SK-N-SH (cell line): ENCODE measurements around the gene TPCN2. TPM values are rescaled to one million over a fixed set of nuclear protein-coding genes. Genes with fewer than 3 reads are reported as not detected.

Source experiments
- CTCF ChIA-PET: fragments of 300-600, 350-600 bp; formaldehyde crosslinking; extraction: SDS; loops from one replicate; lab custom pipeline; 2021; lab: Yijun Ruan, JAX
- POLR2A ChIA-PET: fragments of 350-600 bp; sonication (Branson Sonifier 250); formaldehyde crosslinking; extraction: SDS; loops from one replicate; lab custom pipeline; 2020; ENCODE audit warnings: antibody characterized with exemption, inconsistent platforms; lab: Yijun Ruan, JAX
- DNase-seq: peaks from one replicate; pipeline ENCODE4 v3.0.0; 2012
- H2AFZ ChIP-seq: fragments of 200-600 bp; sonication (generic); 2 replicates; pipeline ENCODE4 v1.8.1; 2016; ENCODE audit warnings: antibody characterized with exemption, mild to moderate bottlenecking, low read depth
- H3F3A ChIP-seq: fragments of 200-600 bp; sonication (generic); replicated peaks from 2 replicates; pipeline ENCODE3; 2016; ENCODE audit warnings: antibody characterized with exemption, mild to moderate bottlenecking; ENCODE audit not compliant: insufficient read depth
- H3K27ac ChIP-seq, 2 experiments: fragments of 200-500 bp in 1 of 2; fragments of 200-600 bp in 1 of 2; sonication (Bioruptor generic) in 1 of 2; sonication (generic), shearing (Covaris generic) in 1 of 2; 2 replicates each; pipeline versions ENCODE4 v1.5.1 to v1.6.1; 2014 to 2016; ENCODE audit warnings: low read depth in 2 of 2, inconsistent platforms in 1 of 2, low read length in 1 of 2, mild to moderate bottlenecking in 1 of 2, mixed read lengths in 1 of 2
- H3K27me3 ChIP-seq: fragments of 200-600 bp; sonication (generic), shearing (Covaris generic); 2 replicates; pipeline ENCODE4 v1.6.1; 2016; ENCODE audit warnings: mixed run types; ENCODE audit not compliant: insufficient read depth
- H3K36me3 ChIP-seq, 2 experiments: fragments of 200-500 bp in 1 of 2; fragments of 200-600 bp in 1 of 2; sonication (Bioruptor generic) in 1 of 2; sonication (generic) in 1 of 2; replicated peaks in 1 of 2; 2 replicates each; pipeline versions ENCODE3 to v1.5.1; 2014 to 2016; ENCODE audit warnings: low read length in 1 of 2, mild to moderate bottlenecking in 1 of 2; ENCODE audit not compliant: insufficient read depth in 2 of 2, control insufficient read depth in 1 of 2
- H3K4me1 ChIP-seq, 2 experiments: fragments of 200-500 bp in 1 of 2; fragments of 200-600 bp in 1 of 2; sonication (Bioruptor generic) in 1 of 2; sonication (generic), shearing (Covaris generic) in 1 of 2; 2 replicates each; pipeline versions ENCODE4 v1.5.1 to v1.6.1; 2014 to 2016; ENCODE audit warnings: low read depth in 1 of 2, low read length in 1 of 2, mixed run types in 1 of 2; ENCODE audit not compliant: insufficient read depth in 2 of 2, control insufficient read depth in 1 of 2
- H3K4me2 ChIP-seq: fragments of 200-600 bp; sonication (generic), shearing (Covaris generic); 2 replicates; pipeline ENCODE4 v1.6.1; 2017; ENCODE audit warnings: mixed run types
- H3K4me3 ChIP-seq, 2 experiments: fragments of 200-500 bp in 1 of 2; fragments of 200-600 bp in 1 of 2; sonication (Bioruptor generic) in 1 of 2; sonication (generic), shearing (Covaris generic) in 1 of 2; 2 replicates each; pipeline versions ENCODE4 v1.5.1 to v1.8.1; 2014 to 2016; ENCODE audit warnings: low read depth in 2 of 2, inconsistent platforms in 1 of 2, low read length in 1 of 2, mild to moderate bottlenecking in 1 of 2, mixed read lengths in 1 of 2, moderate library complexity in 1 of 2
- H3K79me2 ChIP-seq: fragments of 200-600 bp; sonication (generic); 2 replicates; pipeline ENCODE4 v1.8.1; 2017; ENCODE audit warnings: mild to moderate bottlenecking; ENCODE audit not compliant: insufficient read depth
- H3K9ac ChIP-seq: fragments of 200-600 bp; sonication (generic); 2 replicates; pipeline ENCODE4 v1.6.1; 2017; ENCODE audit warnings: mixed run types
- H3K9me2 ChIP-seq: fragments of 200-600 bp; sonication (generic); 2 replicates; pipeline ENCODE4 v1.6.1; 2017; ENCODE audit warnings: mixed run types
- H3K9me3 ChIP-seq: fragments of 200-600 bp; sonication (generic); 2 replicates; pipeline ENCODE4 v1.6.1; 2017; ENCODE audit warnings: mixed run types, mild to moderate bottlenecking, moderate library complexity
- H4K20me1 ChIP-seq: fragments of 200-600 bp; sonication (generic); 2 replicates; pipeline ENCODE4 v1.6.1; 2017; ENCODE audit warnings: mild to moderate bottlenecking, mixed run types; ENCODE audit not compliant: insufficient read depth
- CHD2 ChIP-seq: fragments of 150-350 bp; IDR thresholded peaks from 2 replicates; pipeline ENCODE4 v1.6.1; 2018; ENCODE audit warnings: low read length; ENCODE audit not compliant: partially characterized antibody
- ELF1 ChIP-seq: IDR thresholded peaks from 2 replicates; pipeline ENCODE4 v1.4.0; 2012
- EP300 ChIP-seq, 2 experiments: IDR thresholded peaks; 2 replicates each; pipeline versions ENCODE4 v1.4.0 to v1.6.1; 2012; ENCODE audit warnings: borderline replicate concordance in 1 of 2, low read depth in 1 of 2, low read length in 1 of 2
- FOXM1 ChIP-seq: IDR thresholded peaks from 2 replicates; pipeline ENCODE4 v1.4.0; 2012; ENCODE audit warnings: low read depth, mild to moderate bottlenecking
- GABPA ChIP-seq: IDR thresholded peaks from 2 replicates; pipeline ENCODE4 v1.4.0; 2012; ENCODE audit warnings: low read depth, mild to moderate bottlenecking
- MAX ChIP-seq: IDR thresholded peaks from 2 replicates; pipeline ENCODE4 v1.4.0; 2012; ENCODE audit warnings: low read depth
- MXI1 ChIP-seq: IDR thresholded peaks from 2 replicates; pipeline ENCODE4 v1.6.1; 2012; ENCODE audit warnings: mild to moderate bottlenecking, low read depth, low read length, improper control_type of control experiment
- PBX3 ChIP-seq: IDR thresholded peaks from 2 replicates; pipeline ENCODE4; 2012
- RCOR1 ChIP-seq: fragments of 150-350 bp; IDR thresholded peaks from 2 replicates; pipeline ENCODE4 v1.6.1; 2017; ENCODE audit warnings: antibody characterized with exemption, low read length
- RFX5 ChIP-seq: IDR thresholded peaks from 2 replicates; pipeline ENCODE4 v1.6.1; 2012; ENCODE audit warnings: mild to moderate bottlenecking, improper control_type of control experiment, low read length
- SIN3A ChIP-seq: IDR thresholded peaks from 2 replicates; pipeline ENCODE4 v1.6.1; 2012; ENCODE audit warnings: low read depth, mild to moderate bottlenecking, low read length, moderate library complexity, borderline replicate concordance
- TAF1 ChIP-seq: IDR thresholded peaks from 2 replicates; pipeline ENCODE4 v1.6.1; 2012; ENCODE audit warnings: low read depth, mild to moderate bottlenecking, low read length, moderate library complexity, borderline replicate concordance
- TCF12 ChIP-seq: IDR thresholded peaks from 2 replicates; pipeline ENCODE4 v1.4.0; 2012
- TEAD4 ChIP-seq: IDR thresholded peaks from 2 replicates; pipeline ENCODE4 v1.4.0; 2012; ENCODE audit warnings: mild to moderate bottlenecking, borderline replicate concordance; ENCODE audit not compliant: insufficient read depth
- USF1 ChIP-seq: IDR thresholded peaks from 2 replicates; pipeline ENCODE4 v1.4.0; 2012; ENCODE audit warnings: low read depth, borderline replicate concordance
- USF2 ChIP-seq: fragments of 150-350 bp; IDR thresholded peaks from 2 replicates; pipeline ENCODE4 v1.6.1; 2017; ENCODE audit warnings: antibody characterized with exemption, low read length, low read depth, borderline replicate concordance
- YY1 ChIP-seq: IDR thresholded peaks from 2 replicates; pipeline ENCODE4 v1.4.0; 2012; ENCODE audit warnings: low read depth, mild to moderate bottlenecking
- ZBTB33 ChIP-seq: IDR thresholded peaks from 2 replicates; pipeline ENCODE4 v1.4.0; 2012; ENCODE audit warnings: low read depth, borderline replicate concordance
- WGBS: methylation state at CpG from one replicate; pipeline ENCODE4 v1.1.6; 2017; ENCODE audit warnings: low lambda C conversion rate; 5-methylcytosine and 5-hydroxymethylcytosine counted together
- polyA plus RNA-seq, 3 experiments: library from polyadenylated mRNA; depleted of rRNA; stranded (reverse); fragments of >200 nt; gene quantifications; 2 replicates each; pipeline ENCODE4 v1.2.3, GENCODE V29; 2012

TPCN2 gene
- polyA plus RNA-seq, 1 of the 3 experiments (the other 2 are of a cell fraction): 8.7 TPM

GRCh38 chr11:69167916-69168691 is 119.4 kb downstream of the TPCN2 start:
- H3K36me3 ChIP-seq: peaks cover 0 to 3% of the 10 kb centered on the region in 2 experiments
- H3K9me3 ChIP-seq: peaks cover 9% of the 10 kb centered on the region; the same call in 1 of the 2 replicates
- TF ChIP-seq MXI1 (no peak), ELF1 (no peak), GABPA (no peak), SIN3A (no peak), ZBTB33 (no peak), PBX3 (no peak), EP300 (IDR thresholded peaks at IDR 0.05; ENCODE audit: borderline replicate concordance in 1 of 2, low read depth in 1 of 2, low read length in 1 of 2) (no peak), RFX5 (no peak), YY1 (no peak), TAF1 (no peak), MAX (no peak), CHD2 (no peak), TEAD4 (no peak), USF2 (no peak), RCOR1 (no peak), USF1 (no peak), TCF12 (no peak), FOXM1 (no peak)
- no peak overlapping the region for H3K4me3 ChIP-seq
- no peak overlapping the region for H3K9ac ChIP-seq
- no peaks in the 10 kb centered on the region for H4K20me1 ChIP-seq
- no peaks in the 10 kb centered on the region for H3K9me2 ChIP-seq
- CTCF ChIA-PET: no interaction called here
- H3K27me3 ChIP-seq: no peaks in the 10 kb centered on the region
- peaks cover 5% of the 10 kb centered on the region for H3F3A ChIP-seq
- H3K4me2 ChIP-seq: no peak overlapping the region
- no peak for DNase-seq
- H3K4me1 ChIP-seq: peaks cover 8 to 13% of the 10 kb centered on the region in 2 experiments; a peak in 3 of 4 replicates
- WGBS: 73% methylated on average over 9 of the region's 9 CpGs
- H3K27ac ChIP-seq: no peak overlapping the region
- H3K79me2 ChIP-seq: no peaks in the 10 kb centered on the region
- no peak overlapping the region for H2AFZ ChIP-seq
- POLR2A ChIA-PET: no interaction called here
